Measurements from ENCODE around the gene MAPT. TPM values are rescaled to one million over a fixed set of nuclear protein-coding genes. Genes with fewer than 3 reads are reported as not detected.

MAPT gene
- total RNA-seq, 1 donor from 2014 or later, result 2.9 TPM

DNA sequence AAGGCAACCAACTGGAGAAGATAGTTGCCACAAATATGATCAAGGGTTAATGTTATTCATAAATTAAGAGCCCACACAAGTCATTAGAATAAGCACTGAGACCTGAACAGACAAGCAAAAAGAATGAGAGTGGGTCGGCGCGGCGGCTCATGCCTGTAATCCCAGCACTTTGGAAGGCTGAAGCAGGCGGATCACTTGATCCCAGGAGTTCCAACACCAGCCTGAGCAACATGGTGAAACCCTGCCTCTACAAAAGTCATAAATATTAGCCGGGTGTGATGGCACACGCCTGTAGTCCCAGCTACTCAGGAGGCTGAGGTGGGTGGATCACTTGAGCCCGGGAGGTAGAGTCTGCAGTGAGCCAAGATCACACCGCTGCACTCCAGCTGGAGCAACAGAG lies 64.0 kb downstream of the MAPT start:
- Mint-ChIP-seq H3K4me1 (ENCODE audit: low read depth) (no peaks in the 10 kb centered on the region), H3K9me3 (ENCODE audit: low read depth) (no peaks in the 10 kb centered on the region), H3K4me3 (ENCODE audit: unreplicated experiment) (no peak overlapping the region), H3K27me3 (ENCODE audit: low read depth) (no peaks in the 10 kb centered on the region), H3K36me3 (ENCODE audit: low read depth) (no peaks in the 10 kb centered on the region), H3K27ac (ENCODE audit: unreplicated experiment) (no peak overlapping the region)
- TF ChIP-seq CTCF (IDR thresholded peaks at IDR 0.05), result no peak
- no peak for DNase-seq (ENCODE audit: low spot score)

DNA sequence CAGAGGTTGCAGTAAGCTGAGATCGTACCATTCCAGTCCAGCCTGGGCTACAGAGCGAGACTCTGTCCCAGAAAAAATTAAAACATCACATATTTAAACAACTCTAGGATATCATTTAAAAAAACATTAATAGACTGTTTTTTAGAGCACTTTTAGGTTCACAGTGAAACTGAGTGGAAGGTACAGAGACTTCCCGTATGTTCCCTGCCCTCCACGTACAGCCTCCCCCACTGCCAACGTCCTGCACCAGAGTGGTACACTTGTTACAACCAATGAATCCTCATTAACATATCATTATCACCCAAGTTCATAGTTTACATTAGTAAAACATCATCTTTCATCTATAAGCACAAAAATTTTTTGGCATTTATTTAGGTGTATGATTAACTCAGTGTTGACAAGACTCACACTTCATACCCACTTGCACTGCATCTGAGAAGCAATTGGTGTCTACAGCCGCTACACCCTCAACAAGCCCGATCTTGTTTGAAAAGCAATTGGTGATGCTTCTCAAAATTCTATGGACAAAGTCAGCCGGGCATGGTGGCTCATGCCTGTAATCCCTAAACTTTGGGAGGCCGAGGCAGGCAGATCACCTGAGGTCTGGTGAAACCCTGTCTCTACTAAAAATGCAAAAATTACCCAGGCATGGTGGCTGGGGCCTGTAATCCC lies 64.8 kb downstream of the MAPT start:
- no peak for DNase-seq (ENCODE audit: low spot score)
- Mint-ChIP-seq H3K9me3 (ENCODE audit: low read depth) (no peaks in the 10 kb centered on the region), H3K27me3 (ENCODE audit: low read depth) (no peaks in the 10 kb centered on the region), H3K4me3 (ENCODE audit: unreplicated experiment) (no peak overlapping the region), H3K36me3 (ENCODE audit: low read depth) (no peaks in the 10 kb centered on the region), H3K4me1 (ENCODE audit: low read depth) (no peaks in the 10 kb centered on the region), H3K27ac (ENCODE audit: unreplicated experiment) (no peak overlapping the region)
- no peak for TF ChIP-seq CTCF (IDR thresholded peaks at IDR 0.05)

GRCh38 chr17:45960311-45960710 lies 66.0 kb downstream of the MAPT start:
- H3K9me3 Mint-ChIP-seq (ENCODE audit: low read depth), result no peaks in the 10 kb centered on the region
- H3K36me3 Mint-ChIP-seq (ENCODE audit: low read depth), result no peaks in the 10 kb centered on the region
- H3K27me3 Mint-ChIP-seq (ENCODE audit: low read depth), result no peaks in the 10 kb centered on the region
- no peak overlapping the region for H3K27ac Mint-ChIP-seq (ENCODE audit: unreplicated experiment)
- TF ChIP-seq CTCF (IDR thresholded peaks at IDR 0.05), result no peak
- no peak for DNase-seq (ENCODE audit: low spot score)
- H3K4me1 Mint-ChIP-seq (ENCODE audit: low read depth), result no peaks in the 10 kb centered on the region
- no peak overlapping the region for H3K4me3 Mint-ChIP-seq (ENCODE audit: unreplicated experiment)

GRCh38 chr17:45961206-45961605 lies 66.9 kb downstream of the MAPT start:
- Mint-ChIP-seq H3K36me3 (ENCODE audit: low read depth) (no peaks in the 10 kb centered on the region), H3K27me3 (ENCODE audit: low read depth) (peaks cover 6% of the 10 kb centered on the region), H3K27ac (ENCODE audit: unreplicated experiment) (no peak overlapping the region), H3K4me3 (ENCODE audit: unreplicated experiment) (no peak overlapping the region), H3K9me3 (ENCODE audit: low read depth) (no peaks in the 10 kb centered on the region), H3K4me1 (ENCODE audit: low read depth) (no peaks in the 10 kb centered on the region)
- no peak for TF ChIP-seq CTCF (IDR thresholded peaks at IDR 0.05)
- DNase-seq (ENCODE audit: low spot score), result peak; percentile 39

- Mint-ChIP-seq H3K36me3 (ENCODE audit: low read depth) (no peaks in the 10 kb centered on the region), H3K9me3 (ENCODE audit: low read depth) (no peaks in the 10 kb centered on the region), H3K27ac (ENCODE audit: unreplicated experiment) (no peak overlapping the region), H3K27me3 (ENCODE audit: low read depth) (peaks cover 14% of the 10 kb centered on the region), H3K4me3 (ENCODE audit: unreplicated experiment) (no peak overlapping the region), H3K4me1 (ENCODE audit: low read depth) (no peaks in the 10 kb centered on the region)
- TF ChIP-seq CTCF (IDR thresholded peaks at IDR 0.05), result no peak
- DNase-seq (ENCODE audit: low spot score), result peak; percentile 56
These were observed 68.0 kb downstream of the MAPT start for GRCh38 chr17:45962221-45962972.

All from chondrocyte (in vitro differentiated cells).